Measurements from ENCODE around the gene BDP1. TPM values are rescaled to one million over a fixed set of nuclear protein-coding genes. Genes with fewer than 3 reads are reported as not detected.
"Not testable (repeated sequence)": the region's sequence is repeated elsewhere in the genome, so short reads cannot be mapped to it uniquely, and the experiment has no call there.

BDP1 gene
- total and polyA plus RNA-seq, 5 experiments from 2014 or later = 5.0 to 50.4 (median 13.5) TPM

GRCh38 chr5:71482132-71482531 is 26.7 kb downstream of the BDP1 start:
- peak overlapping the region in 2 of 10 donors; percentile 8 to 36 for H3K4me3 Mint-ChIP-seq
- H3K36me3 Mint-ChIP-seq = peaks cover 7 to 84% (median 38%) of the 10 kb centered on the region in 3 donors
- peaks cover 15 to 25% (median 19%) of the 10 kb centered on the region in 4 donors for H3K4me1 Mint-ChIP-seq
- peak overlapping the region in 4 of 10 donors; percentile 5 to 63 (median 17) for H3K27ac Mint-ChIP-seq
- H3K27me3 Mint-ChIP-seq = no peaks in the 10 kb centered on the region
- DNase-seq (no peak), ATAC-seq (no peak)
- no peaks in the 10 kb centered on the region for H3K9me3 Mint-ChIP-seq
- POLR2A ChIA-PET = no interaction called here

- peaks cover 15 to 25% (median 19%) of the 10 kb centered on the region in 4 donors for H3K4me1 Mint-ChIP-seq
- DNase-seq (no peak), ATAC-seq (no peak)
- H3K9me3 Mint-ChIP-seq = no peaks in the 10 kb centered on the region
- no peaks in the 10 kb centered on the region for H3K27me3 Mint-ChIP-seq
- H3K36me3 Mint-ChIP-seq = peaks cover 7 to 86% (median 37%) of the 10 kb centered on the region in 3 donors
- POLR2A ChIA-PET = no interaction called here
- H3K27ac Mint-ChIP-seq = peak overlapping the region in 4 of 10 donors; percentile 41 to 66 (median 56)
- peak overlapping the region in 1 of 10 donors; percentile 2 for H3K4me3 Mint-ChIP-seq
Observed at GRCh38 chr5:71483355-71483754, 27.9 kb downstream of the BDP1 start.

GRCh38 chr5:71492817-71493615 is 37.6 kb downstream of the BDP1 start:
- H3K4me1 Mint-ChIP-seq = peaks cover 0 to 2% (median 0%) of the 10 kb centered on the region in 4 donors
- peaks cover 11 to 90% (median 30%) of the 10 kb centered on the region in 3 donors for H3K36me3 Mint-ChIP-seq
- no peaks in the 10 kb centered on the region for H3K9me3 Mint-ChIP-seq
- no peaks in the 10 kb centered on the region for H3K27me3 Mint-ChIP-seq
- no peak for ATAC-seq
- H3K4me3 Mint-ChIP-seq = no peak overlapping the region
- H3K27ac Mint-ChIP-seq = no peak overlapping the region
- POLR2A ChIA-PET = no interaction called here
- no peak for DNase-seq

- DNase-seq, H3K27ac Mint-ChIP-seq, H3K27me3 Mint-ChIP-seq, H3K4me3 Mint-ChIP-seq, H3K4me1 Mint-ChIP-seq, ATAC-seq, POLR2A ChIA-PET, H3K9me3 Mint-ChIP-seq: not testable (repeated sequence)
- H3K36me3 Mint-ChIP-seq = peaks cover 11 to 90% (median 31%) of the 10 kb centered on the region in 3 donors
Observed at GRCh38 chr5:71494202-71494601, 38.8 kb downstream of the BDP1 start.

- DNase-seq, POLR2A ChIA-PET, H3K27me3 Mint-ChIP-seq, H3K4me1 Mint-ChIP-seq, H3K27ac Mint-ChIP-seq, H3K9me3 Mint-ChIP-seq, H3K4me3 Mint-ChIP-seq, ATAC-seq: not testable (repeated sequence)
- H3K36me3 Mint-ChIP-seq = peaks cover 7 to 88% (median 30%) of the 10 kb centered on the region in 3 donors
Observed at GRCh38 chr5:71498756-71499155, 43.3 kb downstream of the BDP1 start.

- Mint-ChIP-seq H3K4me3 (no peak overlapping the region), H3K36me3 (peaks cover 4 to 90% (median 30%) of the 10 kb centered on the region in 3 donors), H3K27ac (no peak overlapping the region), H3K27me3 (no peaks in the 10 kb centered on the region), H3K9me3 (no peaks in the 10 kb centered on the region), H3K4me1 (peaks cover 0 to 2% (median 0%) of the 10 kb centered on the region in 4 donors)
- no peak for DNase-seq
- ATAC-seq = no peak
- POLR2A ChIA-PET = no interaction called here
Observed at GRCh38 chr5:71503536-71503935, 48.1 kb downstream of the BDP1 start.

GRCh38 chr5:71522151-71522550 is 66.7 kb downstream of the BDP1 start:
- DNase-seq (no peak), ATAC-seq (no peak)
- peak overlapping the region in 3 of 10 donors; percentile 21 to 36 (median 25) for H3K27ac Mint-ChIP-seq
- H3K36me3 Mint-ChIP-seq = peaks cover 10 to 75% (median 46%) of the 10 kb centered on the region in 3 donors
- H3K4me3 Mint-ChIP-seq = no peak overlapping the region
- no peaks in the 10 kb centered on the region for H3K27me3 Mint-ChIP-seq
- H3K4me1 Mint-ChIP-seq = peaks cover 0 to 3% (median 0%) of the 10 kb centered on the region in 4 donors
- POLR2A ChIA-PET = no interaction called here
- H3K9me3 Mint-ChIP-seq = no peaks in the 10 kb centered on the region

GRCh38 chr5:71525611-71526010 is 70.2 kb downstream of the BDP1 start:
- H3K27me3 Mint-ChIP-seq = not testable (repeated sequence)

GRCh38 chr5:71528206-71528605 is 72.8 kb downstream of the BDP1 start:
- Mint-ChIP-seq H3K27ac (peak overlapping the region in 1 of 10 donors; percentile 28), H3K9me3 (no peaks in the 10 kb centered on the region), H3K4me3 (no peak overlapping the region), H3K27me3 (no peaks in the 10 kb centered on the region), H3K36me3 (peaks cover 0 to 60% (median 31%) of the 10 kb centered on the region in 3 donors), H3K4me1 (no peaks in the 10 kb centered on the region)
- DNase-seq (no peak), ATAC-seq (no peak)
- POLR2A ChIA-PET = no interaction called here

More at GRCh38 chr5:71525611-71526010, 70.2 kb downstream of the BDP1 start:
- H3K4me3 Mint-ChIP-seq, H3K4me1 Mint-ChIP-seq, H3K9me3 Mint-ChIP-seq, ATAC-seq, POLR2A ChIA-PET, H3K27ac Mint-ChIP-seq, DNase-seq: not testable (repeated sequence)
- peaks cover 10 to 62% (median 38%) of the 10 kb centered on the region in 3 donors for H3K36me3 Mint-ChIP-seq

GRCh38 chr5:71529682-71530081 is 74.2 kb downstream of the BDP1 start:
- POLR2A ChIA-PET = no interaction called here
- Mint-ChIP-seq H3K4me3 (no peak overlapping the region), H3K36me3 (peaks cover 0 to 64% (median 25%) of the 10 kb centered on the region in 3 donors), H3K27me3 (no peaks in the 10 kb centered on the region), H3K4me1 (peaks cover 0 to 5% (median 1%) of the 10 kb centered on the region in 4 donors), H3K9me3 (no peaks in the 10 kb centered on the region), H3K27ac (peak overlapping the region in 6 of 10 donors; percentile 3 to 51 (median 26))
- ATAC-seq (no peak), DNase-seq (no peak)

- peaks cover 0 to 71% (median 29%) of the 10 kb centered on the region in 3 donors for H3K36me3 Mint-ChIP-seq
Observed at GRCh38 chr5:71533142-71533541, 77.7 kb downstream of the BDP1 start.

GRCh38 chr5:71533615-71534014 is 78.2 kb downstream of the BDP1 start:
- H3K36me3 Mint-ChIP-seq = peaks cover 0 to 74% (median 28%) of the 10 kb centered on the region in 3 donors
- H3K4me1 Mint-ChIP-seq = peaks cover 0 to 8% (median 6%) of the 10 kb centered on the region in 4 donors
- DNase-seq (peak in 3 of 10 donors; percentile 12 to 34 (median 26)), ATAC-seq (peak; percentile 54 to 57)
- H3K9me3 Mint-ChIP-seq = no peaks in the 10 kb centered on the region
- H3K27me3 Mint-ChIP-seq = no peaks in the 10 kb centered on the region
- H3K27ac Mint-ChIP-seq = peak overlapping the region in 6 of 10 donors; percentile 2 to 78 (median 16)
- H3K4me3 Mint-ChIP-seq = no peak overlapping the region
- POLR2A ChIA-PET = no interaction called here

More at GRCh38 chr5:71533142-71533541, 77.7 kb downstream of the BDP1 start:
- no peak for ATAC-seq
- POLR2A ChIA-PET = no interaction called here
- Mint-ChIP-seq H3K9me3 (no peaks in the 10 kb centered on the region), H3K27me3 (no peaks in the 10 kb centered on the region), H3K4me3 (no peak overlapping the region), H3K4me1 (peaks cover 0 to 8% (median 6%) of the 10 kb centered on the region in 4 donors), H3K27ac (peak overlapping the region in 3 of 10 donors; percentile 0 to 33 (median 5))
- DNase-seq = no peak

GRCh38 chr5:71537687-71538086 is 82.2 kb downstream of the BDP1 start:
- H3K36me3 Mint-ChIP-seq = peaks cover 0 to 84% (median 40%) of the 10 kb centered on the region in 3 donors

More at GRCh38 chr5:71537687-71538086, 82.2 kb downstream of the BDP1 start:
- H3K4me1 Mint-ChIP-seq = peaks cover 0 to 8% (median 6%) of the 10 kb centered on the region in 4 donors
- H3K27me3 Mint-ChIP-seq = no peaks in the 10 kb centered on the region
- no peaks in the 10 kb centered on the region for H3K9me3 Mint-ChIP-seq
- no peak overlapping the region for H3K4me3 Mint-ChIP-seq
- H3K27ac Mint-ChIP-seq = peak overlapping the region in 5 of 10 donors; percentile 18 to 47 (median 34)
- no peak for ATAC-seq
- POLR2A ChIA-PET = no interaction called here
- DNase-seq = no peak
